Germinal center (tissue), 1 donor: Measurements from ENCODE around the gene DDX55.

Experiments used
- DNase-seq: peaks from one replicate; pipeline ENCODE4 v3.0.0; 2012; ENCODE audit warnings: mixed read lengths, low spot score

DDX55 gene

GRCh38 chr12:123614531-123614930, 12.6 kb downstream of the DDX55 start:
- no peak for DNase-seq

GRCh38 chr12:123617144-123617543, 15.2 kb downstream of the DDX55 start:
- no peak for DNase-seq

GRCh38 chr12:123617580-123617979, 15.7 kb downstream of the DDX55 start:
- no peak for DNase-seq

GRCh38 chr12:123621101-123621500, 19.2 kb downstream of the DDX55 start:
- no peak for DNase-seq

- DNase-seq = no peak
Measured at GRCh38 chr12:123621619-123622530, 20.0 kb downstream of the DDX55 start.

- DNase-seq = peak; percentile 98
Measured at GRCh38 chr12:123633379-123634141, 31.7 kb downstream of the DDX55 start, which contains the start of the genes EIF2B1 and GTF2H3. EIF2B1 (minus strand) TSS chr12:123633686; CDS start chr12:123633557, 129 bp downstream. GTF2H3 (plus strand) TSS chr12:123633829; CDS start chr12:123633860, 31 bp downstream.

- no peak for DNase-seq
Measured at GRCh38 chr12:123634142-123634561, 32.3 kb downstream of the DDX55 start.

- DNase-seq = no peak
Measured at GRCh38 chr12:123643911-123644310, 42.0 kb downstream of the DDX55 start.

- DNase-seq = no peak
Measured at GRCh38 chr12:123645380-123645779, 43.5 kb downstream of the DDX55 start.

- no peak for DNase-seq
Measured at GRCh38 chr12:123645878-123646277, 44.0 kb downstream of the DDX55 start.

- DNase-seq = no peak
Measured at GRCh38 chr12:123648401-123648800, 46.5 kb downstream of the DDX55 start.

GRCh38 chr12:123654129-123654701, 52.3 kb downstream of the DDX55 start:
- DNase-seq = no peak

GRCh38 chr12:123655420-123655819, 53.5 kb downstream of the DDX55 start:
- peak; percentile 19 for DNase-seq

GRCh38 chr12:123656392-123656791, 54.5 kb downstream of the DDX55 start:
- DNase-seq = no peak

GRCh38 chr12:123657211-123657610, 55.3 kb downstream of the DDX55 start:
- no peak for DNase-seq

GRCh38 chr12:123659996-123660727, 58.3 kb downstream of the DDX55 start:
- DNase-seq = no peak

GRCh38 chr12:123667771-123668170, 65.9 kb downstream of the DDX55 start:
- DNase-seq = no peak
